Activated CD4-positive, CD25-positive, alpha-beta regulatory T cell (primary cell): ENCODE data around the gene VPS26B.
"Not testable (repeated sequence)": the region's sequence is repeated elsewhere in the genome, so short reads cannot be mapped to it uniquely, and the experiment has no call there.

Experiments used
- DNase-seq, 4 experiments: peaks; one replicate each; lab custom pipeline; 2025; lab: John Stamatoyannopoulos, UW

VPS26B gene

GRCh38 chr11:134281635-134282034 lies 57.2 kb downstream of the VPS26B start:
- not testable (repeated sequence) for DNase-seq

GRCh38 chr11:134282121-134283045 lies 57.9 kb downstream of the VPS26B start:
- DNase-seq = no peak

DNA sequence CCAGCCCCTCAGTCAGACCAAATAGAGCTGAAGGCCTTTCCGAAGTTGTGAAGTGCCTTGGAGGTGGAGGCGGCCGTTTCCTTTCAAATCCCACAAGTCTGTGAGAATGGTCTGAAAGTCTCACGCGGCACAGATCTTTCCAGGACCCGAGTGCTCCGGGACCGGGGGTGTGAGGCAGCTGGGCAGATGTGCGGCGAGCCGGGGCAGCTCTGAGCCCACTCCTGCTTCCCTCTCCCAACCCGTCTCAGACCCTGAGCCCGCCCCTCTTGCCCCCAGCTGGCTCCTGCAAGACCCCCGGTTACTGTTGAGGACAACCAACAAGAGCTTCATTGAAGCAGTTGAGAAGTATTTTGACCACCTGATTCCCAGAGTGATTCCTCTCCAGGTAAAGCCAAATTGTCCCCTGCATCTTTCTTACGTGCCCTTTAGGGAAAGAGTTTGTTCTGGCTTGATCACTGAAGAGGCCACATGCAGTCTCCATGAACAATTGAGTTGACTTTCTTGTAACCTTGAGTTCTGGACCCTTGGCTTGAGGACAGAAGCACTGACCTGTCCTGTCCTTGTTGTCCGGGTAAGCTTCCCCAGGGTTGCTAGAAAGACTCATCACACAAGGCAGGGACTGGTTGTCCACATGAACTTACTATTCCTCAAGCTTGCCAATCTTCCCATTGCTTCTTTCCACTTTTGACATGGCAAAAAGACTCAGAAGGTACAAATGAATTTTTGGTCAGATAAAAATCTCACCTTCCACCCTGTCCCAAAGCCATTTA lies 59.2 kb downstream of the VPS26B start:
- DNase-seq = no peak

GRCh38 chr11:134284349-134284748 lies 59.9 kb downstream of the VPS26B start:
- not testable (repeated sequence) for DNase-seq

GRCh38 chr11:134287561-134287960 lies 63.1 kb downstream of the VPS26B start:
- DNase-seq = no peak

- no peak for DNase-seq
These were observed 64.0 kb downstream of the VPS26B start for GRCh38 chr11:134288486-134288885.

- DNase-seq = no peak
These were observed 64.7 kb downstream of the VPS26B start for GRCh38 chr11:134289167-134289566.

GRCh38 chr11:134289789-134290188 lies 65.3 kb downstream of the VPS26B start:
- DNase-seq = no peak

DNA sequence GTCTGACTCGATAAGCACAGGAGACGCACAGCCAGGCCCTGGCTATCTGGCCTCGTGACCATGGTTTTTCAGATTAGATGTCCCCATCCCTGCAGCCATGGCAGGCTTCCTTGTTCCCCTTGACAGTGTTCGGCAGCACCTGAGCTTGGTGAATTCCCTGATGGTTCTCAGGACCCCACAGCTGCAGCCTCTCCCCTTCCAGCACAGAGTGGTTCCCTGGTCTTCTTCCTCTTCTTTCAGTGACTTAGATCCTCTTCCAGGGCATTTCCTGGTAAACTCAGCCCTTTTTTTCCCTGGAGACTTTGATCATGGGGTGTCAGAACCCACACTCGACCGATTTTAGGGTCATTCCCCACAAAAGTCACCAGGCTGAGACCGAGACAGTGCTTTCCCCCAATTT lies 66.2 kb downstream of the VPS26B start:
- DNase-seq = no peak

- no peak for DNase-seq
These were observed 66.7 kb downstream of the VPS26B start for GRCh38 chr11:134291196-134291595.

- no peak for DNase-seq
These were observed 68.2 kb downstream of the VPS26B start for GRCh38 chr11:134292661-134293060.

DNA sequence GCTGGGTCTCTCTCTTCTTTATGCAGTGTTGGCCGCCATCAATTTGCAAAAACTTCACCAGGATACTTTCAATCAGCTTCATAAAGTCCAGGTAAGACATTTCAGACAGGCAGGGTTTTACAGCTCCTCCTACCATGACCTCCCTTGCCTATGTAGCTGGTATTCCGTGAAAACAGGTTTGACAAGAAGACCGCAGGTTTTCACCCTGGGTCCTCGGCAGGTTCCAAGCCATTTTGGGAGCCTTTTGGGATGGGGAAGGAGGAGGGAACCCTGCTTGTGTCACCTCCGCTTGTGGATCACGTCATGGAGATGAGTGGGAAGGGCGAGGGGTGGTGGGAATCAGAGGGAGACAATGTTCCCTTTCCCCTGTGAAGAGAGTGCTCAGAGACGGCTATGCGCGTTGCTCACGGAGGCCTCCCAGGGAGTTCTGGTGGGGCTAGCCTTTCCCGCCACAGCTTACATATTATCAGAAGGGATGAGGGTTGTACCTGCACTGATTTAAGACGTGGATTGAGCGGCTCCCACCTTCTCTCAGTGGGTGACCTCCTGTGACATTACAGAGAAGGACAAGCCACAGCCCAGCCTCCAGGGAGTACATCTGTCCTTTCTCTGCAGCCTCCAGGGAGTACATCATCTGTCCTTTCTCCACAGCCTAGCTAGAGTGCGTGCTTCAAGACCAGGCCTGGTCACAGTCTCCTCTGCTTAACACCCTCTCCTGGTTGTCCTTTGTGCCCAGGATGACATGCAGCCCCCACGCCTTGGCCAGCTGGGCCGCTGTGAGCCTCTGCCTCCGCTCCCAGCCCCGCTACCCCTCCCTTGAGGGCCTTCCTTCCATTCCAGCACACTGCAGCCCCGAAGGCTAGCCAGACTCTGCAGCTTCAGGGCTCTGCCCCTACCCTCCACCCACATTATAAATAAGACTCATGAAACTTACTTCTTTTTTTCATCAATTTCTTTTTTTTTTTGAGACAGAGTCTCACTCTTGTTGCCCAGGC lies 68.9 kb downstream of the VPS26B start:
- DNase-seq = no peak

- DNase-seq = no peak
These were observed 70.2 kb downstream of the VPS26B start for GRCh38 chr11:134294664-134295063.
